ENCODE results near the gene CES4A.
A peak's percentile ranks its signal among the peaks of the same experiment; 100 is the strongest.

Gene CES4A

DNA sequence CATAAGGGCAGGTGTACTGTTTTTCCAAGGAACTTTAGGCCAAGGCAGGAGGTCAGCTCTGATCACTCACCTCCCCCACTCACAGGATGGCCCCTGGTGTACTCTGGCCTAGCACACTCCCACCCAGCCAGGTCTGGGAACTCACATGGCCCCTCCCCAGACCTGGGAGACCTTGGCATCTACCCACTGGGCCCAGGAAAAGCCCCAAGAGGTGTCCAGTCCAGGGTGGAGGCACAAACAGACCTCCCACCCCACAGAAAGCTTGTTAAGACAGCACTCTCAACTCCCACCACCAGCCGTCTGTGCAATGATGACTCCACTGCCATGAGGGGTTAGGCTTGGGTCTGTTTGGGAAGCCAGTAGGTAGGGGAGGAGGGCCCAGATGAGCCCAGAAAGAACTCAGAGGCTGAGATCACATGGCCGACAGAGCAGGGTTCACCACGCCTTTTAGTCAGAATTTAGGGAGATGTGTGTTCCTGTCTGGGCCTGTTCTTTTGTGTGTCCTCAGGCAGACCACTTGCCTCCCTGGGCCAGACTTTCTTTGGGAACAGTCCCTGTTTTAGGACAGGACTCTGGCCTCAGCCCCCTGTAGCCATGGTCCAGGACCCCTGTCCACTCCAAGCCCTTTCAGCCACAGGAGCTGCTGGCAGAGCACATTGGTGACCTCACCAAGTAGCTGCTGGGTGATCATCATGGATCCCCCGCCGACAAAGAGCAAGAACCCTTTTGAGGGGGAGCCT lies 28.5 kb downstream of the CES4A start:
- H3K27me3 ChIP-seq (ENCODE audit: insufficient read depth, insufficient read length) = peaks cover 27% of the 10 kb centered on the region
- no peaks in the 10 kb centered on the region for H3K9me3 ChIP-seq (ENCODE audit: insufficient read depth, low read length)
- H3K4me1 ChIP-seq (ENCODE audit: insufficient read depth, insufficient read length) = peaks cover 13% of the 10 kb centered on the region
- no peak overlapping the region for H3K9ac ChIP-seq (ENCODE audit: insufficient read length, low read depth)
- H3K36me3 ChIP-seq (ENCODE audit: insufficient read depth, insufficient read length, low read length) = no peaks in the 10 kb centered on the region
- H3K4me3 ChIP-seq (ENCODE audit: insufficient read length, low read depth) = no peak overlapping the region
- TF ChIP-seq SUZ12 (IDR thresholded peaks at IDR 0.05; ENCODE audit: extremely low read depth, insufficient read depth, insufficient read length) (no peak), ZNF274 (IDR thresholded peaks at IDR 0.05; ENCODE audit: low read depth, low read length) (no peak), YY1 (IDR thresholded peaks at IDR 0.05; ENCODE audit: insufficient read depth, insufficient read length) (no peak)
- no peak for DNase-seq (ENCODE audit: low read depth, low spot score)

DNA sequence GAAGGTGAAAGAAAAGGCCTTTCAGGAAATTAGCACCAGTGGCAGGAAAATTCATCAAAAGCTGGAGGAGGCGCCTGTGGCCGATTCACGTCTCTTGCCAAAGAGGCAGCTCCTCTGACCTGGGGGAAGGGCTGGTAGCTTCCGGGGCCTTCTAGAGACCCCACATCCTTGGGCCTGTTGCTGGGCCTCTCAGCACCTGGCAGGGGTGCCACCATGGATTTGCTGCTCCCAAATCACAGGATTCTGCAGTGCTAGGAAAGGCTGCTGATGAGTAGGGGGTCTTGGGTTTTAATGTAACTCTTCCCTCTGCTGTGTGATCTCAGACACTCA lies 29.0 kb downstream of the CES4A start:
- Histone ChIP-seq H3K4me1 (ENCODE audit: insufficient read depth, insufficient read length) (peaks cover 13% of the 10 kb centered on the region), H3K27me3 (ENCODE audit: insufficient read depth, insufficient read length) (peaks cover 27% of the 10 kb centered on the region), H3K4me3 (ENCODE audit: insufficient read length, low read depth) (no peak overlapping the region), H3K9me3 (ENCODE audit: insufficient read depth, low read length) (no peaks in the 10 kb centered on the region), H3K36me3 (ENCODE audit: insufficient read depth, insufficient read length, low read length) (no peaks in the 10 kb centered on the region), H3K9ac (ENCODE audit: insufficient read length, low read depth) (no peak overlapping the region)
- no peak for TF ChIP-seq YY1 (IDR thresholded peaks at IDR 0.05; ENCODE audit: insufficient read depth, insufficient read length)
- no peak for TF ChIP-seq SUZ12 (IDR thresholded peaks at IDR 0.05; ENCODE audit: extremely low read depth, insufficient read depth, insufficient read length)
- no peak for TF ChIP-seq ZNF274 (IDR thresholded peaks at IDR 0.05; ENCODE audit: low read depth, low read length)
- no peak for DNase-seq (ENCODE audit: low read depth, low spot score)

- H3K9ac ChIP-seq (ENCODE audit: insufficient read length, low read depth) = no peak overlapping the region
- TF ChIP-seq ZNF274 (IDR thresholded peaks at IDR 0.05; ENCODE audit: low read depth, low read length) = no peak
- peak; percentile 6 for TF ChIP-seq YY1 (IDR thresholded peaks at IDR 0.05; ENCODE audit: insufficient read depth, insufficient read length)
- TF ChIP-seq SUZ12 (IDR thresholded peaks at IDR 0.05; ENCODE audit: extremely low read depth, insufficient read depth, insufficient read length) = no peak
- no peak overlapping the region for H3K4me3 ChIP-seq (ENCODE audit: insufficient read length, low read depth)
- H3K4me1 ChIP-seq (ENCODE audit: insufficient read depth, insufficient read length) = peaks cover 12% of the 10 kb centered on the region
- no peaks in the 10 kb centered on the region for H3K9me3 ChIP-seq (ENCODE audit: insufficient read depth, low read length)
- H3K36me3 ChIP-seq (ENCODE audit: insufficient read depth, insufficient read length, low read length) = no peaks in the 10 kb centered on the region
- H3K27me3 ChIP-seq (ENCODE audit: insufficient read depth, insufficient read length) = peaks cover 26% of the 10 kb centered on the region
- DNase-seq (ENCODE audit: low read depth, low spot score) = peak; percentile 89
Measured at GRCh38 chr16:67017810-67018488, 29.6 kb downstream of the CES4A start.

GRCh38 chr16:67019171-67019570 lies 30.8 kb downstream of the CES4A start:
- no peak for TF ChIP-seq SUZ12 (IDR thresholded peaks at IDR 0.05; ENCODE audit: extremely low read depth, insufficient read depth, insufficient read length)
- TF ChIP-seq ZNF274 (IDR thresholded peaks at IDR 0.05; ENCODE audit: low read depth, low read length) = no peak
- no peak for TF ChIP-seq YY1 (IDR thresholded peaks at IDR 0.05; ENCODE audit: insufficient read depth, insufficient read length)
- H3K27me3 ChIP-seq (ENCODE audit: insufficient read depth, insufficient read length) = peaks cover 14% of the 10 kb centered on the region
- H3K36me3 ChIP-seq (ENCODE audit: insufficient read depth, insufficient read length, low read length) = no peaks in the 10 kb centered on the region
- no peaks in the 10 kb centered on the region for H3K9me3 ChIP-seq (ENCODE audit: insufficient read depth, low read length)
- no peak overlapping the region for H3K4me3 ChIP-seq (ENCODE audit: insufficient read length, low read depth)
- no peak overlapping the region for H3K9ac ChIP-seq (ENCODE audit: insufficient read length, low read depth)
- peaks cover 6% of the 10 kb centered on the region for H3K4me1 ChIP-seq (ENCODE audit: insufficient read depth, insufficient read length)
- DNase-seq (ENCODE audit: low read depth, low spot score) = no peak

GRCh38 chr16:67021321-67021720 lies 32.9 kb downstream of the CES4A start:
- TF ChIP-seq SUZ12 (IDR thresholded peaks at IDR 0.05; ENCODE audit: extremely low read depth, insufficient read depth, insufficient read length) (no peak), YY1 (IDR thresholded peaks at IDR 0.05; ENCODE audit: insufficient read depth, insufficient read length) (no peak), ZNF274 (IDR thresholded peaks at IDR 0.05; ENCODE audit: low read depth, low read length) (no peak)
- H3K4me3 ChIP-seq (ENCODE audit: insufficient read length, low read depth) = no peak overlapping the region
- H3K36me3 ChIP-seq (ENCODE audit: insufficient read depth, insufficient read length, low read length) = no peaks in the 10 kb centered on the region
- DNase-seq (ENCODE audit: low read depth, low spot score) = no peak
- no peaks in the 10 kb centered on the region for H3K27me3 ChIP-seq (ENCODE audit: insufficient read depth, insufficient read length)
- H3K9me3 ChIP-seq (ENCODE audit: insufficient read depth, low read length) = no peaks in the 10 kb centered on the region
- peaks cover 2% of the 10 kb centered on the region for H3K4me1 ChIP-seq (ENCODE audit: insufficient read depth, insufficient read length)
- H3K9ac ChIP-seq (ENCODE audit: insufficient read length, low read depth) = no peak overlapping the region

DNA sequence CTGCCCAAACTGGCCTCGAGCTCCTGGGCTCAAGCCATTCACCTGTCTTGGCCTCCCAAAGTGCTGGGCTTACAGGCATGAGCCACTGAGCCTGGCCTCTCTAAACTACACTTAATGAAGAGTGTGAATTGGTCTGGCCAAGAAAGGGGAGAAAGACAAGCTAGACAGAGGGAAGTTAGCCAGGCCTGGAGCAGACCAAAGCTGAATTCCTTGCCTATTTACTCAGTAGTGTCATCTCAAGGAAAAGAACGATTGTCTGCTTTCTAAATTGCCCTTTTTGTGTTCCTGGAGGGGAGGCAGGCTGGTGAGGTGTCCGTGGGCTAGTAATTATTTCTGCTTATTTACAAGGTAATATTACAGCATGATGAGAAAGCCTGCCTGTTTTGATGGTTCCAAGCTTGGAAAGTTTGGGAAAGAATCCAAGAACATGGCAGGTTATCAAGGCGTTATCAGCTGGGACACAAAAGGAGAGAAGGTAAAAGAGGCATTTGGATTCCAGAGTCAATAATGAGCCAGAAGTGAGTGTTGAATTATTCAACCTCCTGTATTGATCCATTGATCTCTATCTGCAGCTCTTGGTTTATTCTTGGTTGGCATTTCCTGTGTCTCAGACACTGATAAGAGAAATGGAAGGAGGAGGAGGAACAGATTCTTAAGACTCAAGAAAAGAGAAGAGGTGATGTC lies 34.3 kb downstream of the CES4A start:
- Histone ChIP-seq H3K9ac (ENCODE audit: insufficient read length, low read depth) (no peak overlapping the region), H3K4me1 (ENCODE audit: insufficient read depth, insufficient read length) (peaks cover 2% of the 10 kb centered on the region), H3K9me3 (ENCODE audit: insufficient read depth, low read length) (no peaks in the 10 kb centered on the region), H3K36me3 (ENCODE audit: insufficient read depth, insufficient read length, low read length) (no peaks in the 10 kb centered on the region), H3K4me3 (ENCODE audit: insufficient read length, low read depth) (no peak overlapping the region), H3K27me3 (ENCODE audit: insufficient read depth, insufficient read length) (no peaks in the 10 kb centered on the region)
- no peak for DNase-seq (ENCODE audit: low read depth, low spot score)
- TF ChIP-seq YY1 (IDR thresholded peaks at IDR 0.05; ENCODE audit: insufficient read depth, insufficient read length) (no peak), ZNF274 (IDR thresholded peaks at IDR 0.05; ENCODE audit: low read depth, low read length) (no peak), SUZ12 (IDR thresholded peaks at IDR 0.05; ENCODE audit: extremely low read depth, insufficient read depth, insufficient read length) (no peak)

GRCh38 chr16:67023689-67024088 lies 35.3 kb downstream of the CES4A start:
- TF ChIP-seq ZNF274 (IDR thresholded peaks at IDR 0.05; ENCODE audit: low read depth, low read length) (no peak), YY1 (IDR thresholded peaks at IDR 0.05; ENCODE audit: insufficient read depth, insufficient read length) (no peak), SUZ12 (IDR thresholded peaks at IDR 0.05; ENCODE audit: extremely low read depth, insufficient read depth, insufficient read length) (no peak)
- Histone ChIP-seq H3K4me1 (ENCODE audit: insufficient read depth, insufficient read length) (peaks cover 2% of the 10 kb centered on the region), H3K4me3 (ENCODE audit: insufficient read length, low read depth) (no peak overlapping the region), H3K27me3 (ENCODE audit: insufficient read depth, insufficient read length) (no peaks in the 10 kb centered on the region), H3K9ac (ENCODE audit: insufficient read length, low read depth) (no peak overlapping the region), H3K36me3 (ENCODE audit: insufficient read depth, insufficient read length, low read length) (no peaks in the 10 kb centered on the region), H3K9me3 (ENCODE audit: insufficient read depth, low read length) (no peaks in the 10 kb centered on the region)
- DNase-seq (ENCODE audit: low read depth, low spot score) = no peak
